ENCODE results near the gene F9. TPM values are rescaled to one million over a fixed set of nuclear protein-coding genes. Genes with fewer than 3 reads are reported as not detected.

The F9 gene
- total RNA-seq, 1 experiment from 2014 or later = 0.17 TPM

GRCh38 chrX:139585613-139586012 is 55.1 kb downstream of the F9 start:
- H3K9me3 Mint-ChIP-seq = no peaks in the 10 kb centered on the region
- H3K27ac Mint-ChIP-seq = no peak overlapping the region
- ATAC-seq (no peak), DNase-seq (ENCODE audit: low spot score) (no peak)
- CTCF ChIA-PET = no interaction called here
- H3K4me3 Mint-ChIP-seq = no peak overlapping the region
- H3K36me3 Mint-ChIP-seq = no peaks in the 10 kb centered on the region
- POLR2A ChIA-PET = no interaction called here
- no peaks in the 10 kb centered on the region for H3K4me1 Mint-ChIP-seq
- H3K27me3 Mint-ChIP-seq (ENCODE audit: low read depth) = no peaks in the 10 kb centered on the region
- no peak for TF ChIP-seq NR2C2 (CRISPR knock-in tag; IDR thresholded peaks at IDR 0.05)

GRCh38 chrX:139596068-139596467 is 65.5 kb downstream of the F9 start:
- TF ChIP-seq ZNF138 (CRISPR knock-in tag; conservative IDR thresholded peaks at IDR 0.05) (no peak), HMGXB4 (CRISPR knock-in tag; IDR thresholded peaks at IDR 0.05) (no peak), ZNF532 (CRISPR knock-in tag; IDR thresholded peaks at IDR 0.05; ENCODE audit: borderline replicate concordance) (no peak), ZNF219 (CRISPR knock-in tag; IDR thresholded peaks at IDR 0.05; ENCODE audit: borderline replicate concordance) (no peak), NFE2L1 (CRISPR knock-in tag; IDR thresholded peaks at IDR 0.05) (no peak), GTF2I (CRISPR knock-in tag; conservative IDR thresholded peaks at IDR 0.05) (no peak), IRF1 (CRISPR knock-in tag; IDR thresholded peaks at IDR 0.05) (no peak), NFYB (CRISPR knock-in tag; conservative IDR thresholded peaks at IDR 0.05; ENCODE audit: low read depth) (no peak), TP53 (CRISPR knock-in tag; IDR thresholded peaks at IDR 0.05) (no peak), RORB (CRISPR knock-in tag; IDR thresholded peaks at IDR 0.05) (no peak), CDX4 (CRISPR knock-in tag; IDR thresholded peaks at IDR 0.05; ENCODE audit: borderline replicate concordance) (no peak), FOXK1 (CRISPR knock-in tag; IDR thresholded peaks at IDR 0.05) (no peak), ATF3 (CRISPR knock-in tag; conservative IDR thresholded peaks at IDR 0.05) (no peak), ZNF425 (CRISPR knock-in tag; conservative IDR thresholded peaks at IDR 0.05) (no peak), MAX (CRISPR knock-in tag; IDR thresholded peaks at IDR 0.05) (no peak), NR2C2 (CRISPR knock-in tag; IDR thresholded peaks at IDR 0.05) (no peak), MXD4 (CRISPR knock-in tag; IDR thresholded peaks at IDR 0.05; ENCODE audit: borderline replicate concordance) (no peak)
- Mint-ChIP-seq H3K36me3 (no peaks in the 10 kb centered on the region), H3K27ac (no peak overlapping the region), H3K4me3 (no peak overlapping the region), H3K9me3 (no peaks in the 10 kb centered on the region), H3K4me1 (peaks cover 3% of the 10 kb centered on the region), H3K27me3 (ENCODE audit: low read depth) (no peaks in the 10 kb centered on the region; the same call in 1 of the 2 replicates)
- ChIA-PET CTCF (interaction anchor here (0.6 to 1.0 kb wide), 2 partner anchors 369 to 1156 kb away, joined by 3 read pairs; partner anchors contain the start of gene CXorf66), POLR2A (no interaction called here)
- ATAC-seq = peak; percentile 67
- no peak for DNase-seq (ENCODE audit: low spot score)

Measured in WTC11 (cell line).